ENCODE measurements around the gene PPP1R14B.

DNA sequence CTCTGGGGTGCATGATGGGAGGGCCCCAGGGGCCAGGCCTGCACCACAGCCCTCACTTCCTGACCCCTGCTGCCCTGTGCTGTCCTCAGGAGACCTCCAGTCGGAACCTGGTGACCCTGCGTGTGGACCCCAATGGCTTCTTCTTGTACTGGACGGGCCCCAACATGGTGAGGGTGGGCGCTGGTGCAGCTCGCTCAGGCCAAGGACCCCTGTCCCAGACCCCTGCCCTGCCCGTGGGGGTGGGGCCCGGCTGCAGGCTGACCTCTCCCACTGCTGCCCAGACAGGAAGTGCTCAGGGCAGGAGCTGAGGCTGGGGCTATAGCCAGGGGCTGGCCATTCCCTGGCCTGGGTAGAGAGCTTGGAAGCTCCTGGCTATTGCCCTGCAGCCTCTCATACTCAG, 7.6 kb upstream of the PPP1R14B start:
- TF ChIP-seq CREB1 (IDR thresholded peaks at IDR 0.05) (no peak), CREB1 (CRISPR knock-in tag; IDR thresholded peaks at IDR 0.05) (no peak), ZFP90 (CRISPR knock-in tag; IDR thresholded peaks at IDR 0.05; ENCODE audit: borderline replicate concordance) (no peak), POLR2AphosphoS5 (IDR thresholded peaks at IDR 0.05; ENCODE audit: low read depth, low read length) (no peak), SNAPC2 (CRISPR knock-in tag; IDR thresholded peaks at IDR 0.05) (no peak), ZNF670 (CRISPR knock-in tag; IDR thresholded peaks at IDR 0.05; ENCODE audit: borderline replicate concordance) (no peak), SETDB1 (CRISPR knock-in tag; IDR thresholded peaks at IDR 0.05; ENCODE audit: borderline replicate concordance) (no peak)
- TF ChIP-seq, protein P1, sequence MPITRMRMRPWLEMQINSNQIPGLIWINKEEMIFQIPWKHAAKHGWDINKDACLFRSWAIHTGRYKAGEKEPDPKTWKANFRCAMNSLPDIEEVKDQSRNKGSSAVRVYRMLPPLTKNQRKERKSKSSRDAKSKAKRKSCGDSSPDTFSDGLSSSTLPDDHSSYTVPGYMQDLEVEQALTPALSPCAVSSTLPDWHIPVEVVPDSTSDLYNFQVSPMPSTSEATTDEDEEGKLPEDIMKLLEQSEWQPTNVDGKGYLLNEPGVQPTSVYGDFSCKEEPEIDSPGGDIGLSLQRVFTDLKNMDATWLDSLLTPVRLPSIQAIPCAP (CRISPR knock-in tag; IDR thresholded peaks at IDR 0.05; ENCODE audit: low read depth) = no peak
- TF ChIP-seq, protein P2, sequence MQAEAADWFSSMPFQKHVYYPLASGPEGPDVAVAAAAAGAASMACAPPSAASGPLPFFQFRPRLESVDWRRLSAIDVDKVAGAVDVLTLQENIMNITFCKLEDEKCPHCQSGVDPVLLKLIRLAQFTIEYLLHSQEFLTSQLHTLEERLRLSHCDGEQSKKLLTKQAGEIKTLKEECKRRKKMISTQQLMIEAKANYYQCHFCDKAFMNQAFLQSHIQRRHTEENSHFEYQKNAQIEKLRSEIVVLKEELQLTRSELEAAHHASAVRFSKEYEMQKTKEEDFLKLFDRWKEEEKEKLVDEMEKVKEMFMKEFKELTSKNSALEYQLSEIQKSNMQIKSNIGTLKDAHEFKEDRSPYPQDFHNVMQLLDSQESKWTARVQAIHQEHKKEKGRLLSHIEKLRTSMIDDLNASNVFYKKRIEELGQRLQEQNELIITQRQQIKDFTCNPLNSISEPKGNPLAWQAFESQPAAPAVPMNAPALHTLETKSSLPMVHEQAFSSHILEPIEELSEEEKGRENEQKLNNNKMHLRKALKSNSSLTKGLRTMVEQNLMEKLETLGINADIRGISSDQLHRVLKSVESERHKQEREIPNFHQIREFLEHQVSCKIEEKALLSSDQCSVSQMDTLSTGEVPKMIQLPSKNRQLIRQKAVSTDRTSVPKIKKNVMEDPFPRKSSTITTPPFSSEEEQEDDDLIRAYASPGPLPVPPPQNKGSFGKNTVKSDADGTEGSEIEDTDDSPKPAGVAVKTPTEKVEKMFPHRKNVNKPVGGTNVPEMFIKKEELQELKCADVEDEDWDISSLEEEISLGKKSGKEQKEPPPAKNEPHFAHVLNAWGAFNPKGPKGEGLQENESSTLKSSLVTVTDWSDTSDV (CRISPR knock-in tag; IDR thresholded peaks at IDR 0.05) = no peak

Data from HepG2 (cell line).